BJ (cell line): ENCODE measurements around the gene ITGAL. TPM values are rescaled to one million over a fixed set of nuclear protein-coding genes. Genes with fewer than 3 reads are reported as not detected.
"Not testable (repeated sequence)": the region's sequence is repeated elsewhere in the genome, so short reads cannot be mapped to it uniquely, and the experiment has no call there.

Experiments
- CTCF ChIA-PET: fragments of 350-600 bp; formaldehyde crosslinking; extraction: SDS; loops from one replicate; lab custom pipeline; 2021; ENCODE audit warnings: antibody characterized with exemption, inconsistent platforms; lab: Yijun Ruan, JAX
- POLR2A ChIA-PET: fragments of 300-600 bp; sonication (Branson Sonifier 250); formaldehyde crosslinking; extraction: SDS; loops from one replicate; lab custom pipeline; 2021; ENCODE audit warnings: antibody characterized with exemption; lab: Charles Lee
- DNase-seq: peaks from one replicate; pipeline ENCODE4 v3.0.0-alpha.2; 2011; ENCODE audit warnings: low read depth
- H3K27me3 ChIP-seq: 2 replicates; pipeline ENCODE4 v1.6.0; 2011; ENCODE audit warnings: low read length; ENCODE audit not compliant: control insufficient read depth, insufficient read depth
- H3K36me3 ChIP-seq: 2 replicates; pipeline ENCODE4 v1.5.1; 2011; ENCODE audit warnings: low read length; ENCODE audit not compliant: control insufficient read depth, insufficient read depth
- H3K4me3 ChIP-seq: 2 replicates; pipeline ENCODE4 v1.5.1; 2011; ENCODE audit warnings: low read depth, mild to moderate bottlenecking, control low read depth, low read length
- CTCF ChIP-seq: IDR thresholded peaks from 2 replicates; pipeline ENCODE4 v1.5.1; 2011; ENCODE audit warnings: low read depth, mild to moderate bottlenecking, control low read depth, inconsistent platforms, low read length, moderate library complexity; ENCODE audit not compliant: insufficient read depth
- polyA plus RNA-seq: library from polyadenylated mRNA; depleted of rRNA; stranded (reverse); fragments of >200 nt; gene quantifications from 2 replicates; pipeline ENCODE4 v1.2.3, GENCODE V29; 2011

Gene ITGAL
- polyA plus RNA-seq, 1 experiment, result 0.06 TPM

DNA sequence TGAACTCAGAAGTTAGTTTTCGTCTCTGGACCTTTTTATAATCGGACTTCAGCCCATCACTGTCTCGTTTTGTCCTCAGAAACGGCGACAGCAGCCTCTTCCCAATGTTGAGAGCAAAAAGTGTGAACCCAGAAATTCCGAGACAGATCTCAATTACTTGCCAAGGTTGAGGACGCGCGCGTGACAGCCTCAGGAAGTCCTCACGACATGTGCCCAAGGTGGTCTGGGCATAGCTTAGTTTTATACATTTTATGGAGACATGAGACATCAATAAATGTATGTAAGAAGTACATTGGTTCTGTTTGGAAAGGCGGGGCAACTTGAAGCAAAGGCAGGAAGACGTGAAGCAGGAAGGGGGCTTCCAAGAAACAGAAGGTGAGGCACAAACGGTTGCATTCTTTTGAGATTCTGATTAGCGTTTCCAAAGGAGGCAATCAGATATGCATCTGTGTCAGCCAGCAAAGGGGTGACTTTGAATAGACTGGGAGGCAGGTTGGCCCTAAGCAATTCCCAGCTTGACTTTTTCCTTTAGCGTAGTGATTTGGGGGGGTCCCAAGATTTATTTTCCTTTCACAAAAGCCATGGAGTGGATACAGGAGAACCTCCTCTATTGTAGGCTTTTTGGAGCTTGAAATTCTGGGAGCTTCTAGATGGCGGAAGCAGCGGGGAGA, 62.7 kb downstream of the ITGAL start:
- ChIA-PET CTCF (interaction anchor here (0.6 to 2.6 kb wide), 16 partner anchors 11 to 157 kb away, joined by 3 to 13 read pairs (median 4); partner anchors contain the start of genes DCTPP1, PRR14 and ZNF764), POLR2A (interaction anchor here (0.6 to 1.0 kb wide), 2 partner anchors 19 to 75 kb away, joined by 3 to 4 read pairs; partner anchors contain the start of gene ZNF689)
- no peak for TF ChIP-seq CTCF
- no peak for DNase-seq
- H3K4me3 ChIP-seq, result peak overlapping the region; percentile 56
- no peaks in the 10 kb centered on the region for H3K27me3 ChIP-seq
- peaks cover 2% of the 10 kb centered on the region for H3K36me3 ChIP-seq

DNA sequence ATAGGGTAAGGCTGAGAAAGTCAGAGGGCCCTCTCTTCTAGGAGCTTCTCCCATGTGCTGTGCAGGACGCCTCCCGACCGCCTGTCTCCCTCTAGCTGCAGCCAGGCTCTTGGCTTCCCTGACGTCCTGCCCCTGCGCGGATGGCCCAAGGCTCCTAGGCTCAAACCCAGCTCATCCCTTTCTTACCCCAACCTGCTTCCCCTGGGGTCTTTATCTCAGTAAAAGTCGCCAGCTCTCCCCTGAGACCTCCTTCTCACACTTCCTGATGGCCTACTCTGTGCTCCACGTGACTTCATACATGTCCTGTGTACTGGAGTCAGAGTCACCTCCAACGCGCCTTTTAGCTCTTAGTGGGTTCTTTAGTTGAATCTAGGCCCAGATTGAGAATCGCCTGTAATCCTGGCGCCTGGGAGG, 63.2 kb downstream of the ITGAL start:
- H3K4me3 ChIP-seq, result peak overlapping the region; percentile 56
- TF ChIP-seq CTCF, result peak; percentile 87
- no peaks in the 10 kb centered on the region for H3K27me3 ChIP-seq
- H3K36me3 ChIP-seq, result peaks cover 2% of the 10 kb centered on the region
- no peak for DNase-seq
- POLR2A ChIA-PET, result interaction anchor here (0.6 to 1.0 kb wide), 2 partner anchors 18 to 75 kb away, joined by 3 to 4 read pairs; partner anchors contain the start of gene ZNF689
- CTCF ChIA-PET, result interaction anchor here (0.6 to 2.6 kb wide), 15 partner anchors 9 to 157 kb away, joined by 3 to 13 read pairs (median 4); partner anchors contain the start of genes DCTPP1 and ZNF764

- POLR2A ChIA-PET, H3K27me3 ChIP-seq, H3K36me3 ChIP-seq, H3K4me3 ChIP-seq, DNase-seq: not testable (repeated sequence)
- CTCF ChIA-PET, result interaction anchor here (1.3 to 2.6 kb wide), 7 partner anchors 9 to 107 kb away, joined by 3 to 13 read pairs (median 5); partner anchors contain the start of gene DCTPP1
Observed at GRCh38 chr16:30536391-30537024, 64.0 kb downstream of the ITGAL start.

- DNase-seq, result no peak
- no peaks in the 10 kb centered on the region for H3K27me3 ChIP-seq
- no peak overlapping the region for H3K4me3 ChIP-seq
- TF ChIP-seq CTCF, result no peak
- H3K36me3 ChIP-seq, result peaks cover 2% of the 10 kb centered on the region; the same call in 1 of the 2 replicates
- ChIA-PET CTCF (no interaction called here), POLR2A (no interaction called here)
Observed at GRCh38 chr16:30539000-30539964, 66.7 kb downstream of the ITGAL start.

DNA sequence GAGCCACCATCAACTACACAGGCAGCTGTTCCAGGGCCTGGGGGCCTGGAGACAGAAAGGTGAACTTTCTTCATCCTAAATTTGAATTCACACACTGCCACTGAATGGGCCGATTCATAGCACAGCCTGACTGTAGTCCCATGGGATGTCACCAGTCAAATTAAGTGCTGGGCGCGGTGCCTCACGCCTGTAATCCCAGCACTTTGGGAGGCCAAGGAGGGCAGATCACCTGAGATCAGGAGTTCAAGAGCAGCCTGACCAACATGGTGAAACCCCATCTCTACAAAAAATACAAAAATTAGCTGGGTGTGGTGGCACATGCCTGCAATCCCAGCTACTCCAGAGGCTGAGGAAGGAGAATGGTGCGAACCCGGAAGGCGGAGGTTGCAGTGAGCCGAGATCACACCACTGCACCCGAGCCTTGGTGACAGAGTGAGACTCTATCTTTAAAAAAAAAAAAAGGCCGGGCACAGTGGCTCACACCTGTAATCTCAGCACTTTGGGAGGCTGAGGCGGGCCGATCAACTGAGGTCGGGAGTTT, 67.5 kb downstream of the ITGAL start:
- DNase-seq, H3K27me3 ChIP-seq, H3K36me3 ChIP-seq, CTCF ChIA-PET, H3K4me3 ChIP-seq, POLR2A ChIA-PET: not testable (repeated sequence)

- not testable (repeated sequence) for DNase-seq, H3K27me3 ChIP-seq, H3K4me3 ChIP-seq, H3K36me3 ChIP-seq
- ChIA-PET POLR2A (interaction anchor here (0.7 kb wide), 1 partner anchor 54 kb away, joined by 14 read pairs; no protein-coding TSS in a partner anchor), CTCF (interaction anchor here (0.6 to 1.2 kb wide), 4 partner anchors 17 to 919 kb away, joined by 3 to 9 read pairs (median 3); partner anchors contain the start of gene ZNF764)
Observed at GRCh38 chr16:30540916-30541464, 68.4 kb downstream of the ITGAL start.
